Erythroblast (primary cell): ENCODE data around the gene RAMACL.

Experiments used
- GATA1 ChIP-seq: IDR thresholded peaks from 2 replicates; pipeline ENCODE4 v1.6.1; 2011; ENCODE audit warnings: low read depth, mild to moderate bottlenecking, control low read depth, low read length, moderate library complexity
- POLR2A ChIP-seq: IDR thresholded peaks from 2 replicates; pipeline ENCODE4 v1.6.1; 2011; ENCODE audit warnings: mild to moderate bottlenecking, low read length

- TF ChIP-seq POLR2A (no peak), GATA1 (no peak)
These were observed 34.1 kb upstream of the RAMACL start for GRCh38 chr6:166620478-166621113.
